Measurements from ENCODE around the gene CRYBB3. TPM values are rescaled to one million over a fixed set of nuclear protein-coding genes. Genes with fewer than 3 reads are reported as not detected.

Gene CRYBB3
- total and polyA plus RNA-seq, 11 donors: 0.36 to 0.37 TPM; not detected in 9

GRCh38 chr22:25207553-25208157, 8.0 kb downstream of the CRYBB3 start:
- H3K4me1 ChIP-seq: no peaks in the 10 kb centered on the region
- peaks cover 0 to 10% (median 0%) of the 10 kb centered on the region in 9 donors for H3K36me3 ChIP-seq
- H3K27ac ChIP-seq: no peak overlapping the region
- ATAC-seq: no peak
- H3K4me3 ChIP-seq: no peak overlapping the region
- DNase-seq: no peak
- 41 to 90% (median 67%) methylated on average over 1 to 2 of the region's 2 CpGs for WGBS, 4 donors
- H3K9me3 ChIP-seq: no peaks in the 10 kb centered on the region
- TF ChIP-seq CTCF (IDR thresholded peaks at IDR 0.05) (no peak), POLR2A (IDR thresholded peaks at IDR 0.05) (no peak)
- no peaks in the 10 kb centered on the region for H3K27me3 ChIP-seq
- intact Hi-C loops (cut with DNase I): loop anchor here in 2 of 10 donors (10.0 kb wide), 1 partner anchor 127 kb away; no protein-coding TSS in a partner anchor

- ATAC-seq: no peak
- WGBS, 4 donors: 81 to 96% (median 85%) methylated on average over 2 of the region's 2 CpGs
- no peak for TF ChIP-seq CTCF (IDR thresholded peaks at IDR 0.05)
- TF ChIP-seq POLR2A (IDR thresholded peaks at IDR 0.05): no peak
Measured at GRCh38 chr22:25208328-25208727, 8.7 kb downstream of the CRYBB3 start.

GRCh38 chr22:25208743-25209505, 9.3 kb downstream of the CRYBB3 start:
- intact Hi-C loops (cut with DNase I): loop anchor here in 2 of 10 donors (10.0 kb wide), 1 partner anchor 126 kb away; no protein-coding TSS in a partner anchor
- H3K4me3 ChIP-seq: no peak overlapping the region

More at GRCh38 chr22:25208328-25208727, 8.7 kb downstream of the CRYBB3 start:
- Histone ChIP-seq H3K4me3 (no peak overlapping the region), H3K36me3 (peaks cover 0 to 3% (median 0%) of the 10 kb centered on the region in 9 donors), H3K4me1 (no peaks in the 10 kb centered on the region), H3K9me3 (peaks cover 0 to 5% (median 0%) of the 10 kb centered on the region in 12 donors), H3K27me3 (no peaks in the 10 kb centered on the region), H3K27ac (no peak overlapping the region)
- DNase-seq: no peak
- intact Hi-C loops (cut with DNase I): loop anchor here in 2 of 10 donors (10.0 kb wide), 1 partner anchor 126 kb away; no protein-coding TSS in a partner anchor

More at GRCh38 chr22:25208743-25209505, 9.3 kb downstream of the CRYBB3 start:
- Histone ChIP-seq H3K9me3 (peaks cover 0 to 10% (median 0%) of the 10 kb centered on the region in 12 donors), H3K27me3 (peaks cover 0 to under 1% (median 0%) of the 10 kb centered on the region in 9 donors), H3K4me1 (no peaks in the 10 kb centered on the region), H3K36me3 (no peaks in the 10 kb centered on the region), H3K27ac (no peak overlapping the region)
- ATAC-seq (no peak), DNase-seq (no peak)
- WGBS, 4 donors: 73 to 81% (median 79%) methylated on average over 17 of the region's 17 CpGs
- TF ChIP-seq CTCF (IDR thresholded peaks at IDR 0.05): no peak
- TF ChIP-seq POLR2A (IDR thresholded peaks at IDR 0.05): no peak

Data from heart left ventricle (tissue), 16 donors.